B cell (primary cell): ENCODE results near the gene TFAP2A. TPM values are rescaled to one million over a fixed set of nuclear protein-coding genes. Genes with fewer than 3 reads are reported as not detected.

Source experiments
- ATAC-seq: fragments of 200-7000 bp; cut with Tn5 transposase; one replicate; pipeline ENCODE4 v1.10.0; 2021; ENCODE audit warnings: low read depth, mild to moderate bottlenecking, moderate number of reproducible peaks, moderate library complexity
- CTCF ChIA-PET: fragments of 350-600 bp; sonication (Branson Sonifier 250); formaldehyde crosslinking; loops from one replicate; lab custom pipeline; 2021; ENCODE audit warnings: antibody characterized with exemption, inconsistent platforms; lab: Charles Lee
- POLR2A ChIA-PET: fragments of 350-600 bp; sonication (Branson Sonifier 250); formaldehyde crosslinking; loops from one replicate; lab custom pipeline; 2021; ENCODE audit warnings: antibody characterized with exemption; lab: Charles Lee
- DNase-seq: peaks from one replicate; pipeline ENCODE4 v3.0.0; 2013
- H2AFZ ChIP-seq: 2 replicates; pipeline ENCODE4 v1.6.1; 2012; ENCODE audit warnings: mild to moderate bottlenecking, low read depth, low read length; ENCODE audit not compliant: insufficient read depth, poor library complexity, severe bottlenecking
- H3K27ac ChIP-seq, 2 donors: 1 replicate in 1 of 2; 2 replicates in 1 of 2; pipeline ENCODE4 v1.5.1; 2012 to 2013; ENCODE audit warnings: low read length in 2 of 2, mild to moderate bottlenecking in 2 of 2, moderate library complexity in 1 of 2
- H3K27me3 ChIP-seq, 4 experiments: fragments of 200-600 bp in 1 of 4; sonication (generic) in 1 of 4; replicated peaks in 1 of 4; 1 replicate in 2 of 4; 2 replicates in 2 of 4; pipeline versions ENCODE4 v1.6.1 to v1.7.0; 2013 to 2016; ENCODE audit warnings: low read length in 3 of 4, mild to moderate bottlenecking in 2 of 4, mixed read lengths in 1 of 4, moderate library complexity in 1 of 4; ENCODE audit not compliant: insufficient read depth in 4 of 4, control insufficient read depth in 3 of 4; ENCODE audit errors: control extremely low read depth in 1 of 4
- H3K36me3 ChIP-seq, 2 experiments: replicated peaks in 1 of 2; 1 replicate in 1 of 2; 2 replicates in 1 of 2; pipeline versions ENCODE4 v1.6.1 to v1.7.1; 2013; ENCODE audit warnings: low read length in 1 of 2; ENCODE audit not compliant: insufficient read depth in 2 of 2, control insufficient read depth in 1 of 2; ENCODE audit errors: control extremely low read depth in 1 of 2, extremely low read depth in 1 of 2
- H3K4me1 ChIP-seq, 2 donors: fragments of 200-600 bp in 1 of 2; sonication (generic) in 1 of 2; 1 replicate in 1 of 2; 2 replicates in 1 of 2; pipeline versions ENCODE4 v1.5.1 to v1.6.1; 2013 to 2017; ENCODE audit warnings: low read length in 2 of 2; ENCODE audit not compliant: control insufficient read depth in 2 of 2, insufficient read depth in 2 of 2
- H3K4me2 ChIP-seq: replicated peaks from 2 replicates; pipeline ENCODE3; 2012; ENCODE audit warnings: mild to moderate bottlenecking, low read depth, low read length; ENCODE audit not compliant: poor library complexity, severe bottlenecking
- H3K4me3 ChIP-seq, 5 experiments: fragments of 200-600 bp in 1 of 5; sonication (generic) in 1 of 5; 1 replicate in 3 of 5; 2 replicates in 2 of 5; pipeline versions ENCODE4 v1.5.1 to v1.7.0; 2011 to 2016; ENCODE audit warnings: low read length in 4 of 5, mild to moderate bottlenecking in 4 of 5, low read depth in 2 of 5, control low read depth in 1 of 5, moderate library complexity in 1 of 5; ENCODE audit not compliant: insufficient read depth in 1 of 5; ENCODE audit errors: control extremely low read depth in 1 of 5, extremely low read depth in 1 of 5
- H3K79me2 ChIP-seq: fragments of 200-600 bp; sonication (generic); one replicate; pipeline ENCODE4 v1.6.0; 2016; ENCODE audit warnings: low read length; ENCODE audit not compliant: control insufficient read depth, insufficient read depth
- H3K9ac ChIP-seq: fragments of 200-600 bp; sonication (generic); 2 replicates; pipeline ENCODE4 v1.6.1; 2017; ENCODE audit warnings: mild to moderate bottlenecking, low read length, moderate library complexity
- H3K9me3 ChIP-seq, 3 donors: one replicate each; pipeline versions ENCODE4 v1.6.1 to v1.7.1; 2013; ENCODE audit warnings: low read length in 2 of 3; ENCODE audit not compliant: control insufficient read depth in 2 of 3, insufficient read depth in 1 of 3; ENCODE audit errors: control extremely low read depth in 1 of 3
- H4K20me1 ChIP-seq: 2 replicates; pipeline ENCODE4 v1.6.0; 2012; ENCODE audit warnings: mild to moderate bottlenecking, low read length; ENCODE audit not compliant: insufficient read depth, control insufficient read depth, poor library complexity, severe bottlenecking
- H3K27ac Mint-ChIP-seq: one replicate; pipeline ENCODE4 v1.8.0; 2021; ENCODE audit warnings: mixed read lengths
- H3K27me3 Mint-ChIP-seq: one replicate; pipeline ENCODE4 v1.8.0; 2021; ENCODE audit warnings: mixed read lengths
- H3K4me1 Mint-ChIP-seq: one replicate; pipeline ENCODE4 v1.8.0; 2021; ENCODE audit warnings: mixed read lengths
- H3K4me3 Mint-ChIP-seq: one replicate; pipeline ENCODE4 v1.8.0; 2021; ENCODE audit warnings: mixed read lengths
- H3K9me3 Mint-ChIP-seq: one replicate; pipeline ENCODE4 v1.8.0; 2022; ENCODE audit warnings: mixed read lengths; ENCODE audit not compliant: insufficient read depth
- EZH2 ChIP-seq: IDR thresholded peaks from 2 replicates; pipeline ENCODE4 v1.6.1; 2012; ENCODE audit warnings: borderline replicate concordance, low read depth, mild to moderate bottlenecking, moderate library complexity, low read length; ENCODE audit not compliant: insufficient read depth, poor library complexity, severe bottlenecking
- WGBS: methylation state at CpG from one replicate; pipeline ENCODE4 v1.1.5; 2013; ENCODE audit warnings: missing lambda C conversion rate; ENCODE audit not compliant: insufficient coverage; 5-methylcytosine and 5-hydroxymethylcytosine counted together
- intact Hi-C: fragments of 100-400 bp; cut with micrococcal nuclease; formaldehyde crosslinking; loops from one replicate; pipeline ENCODE4 v1.10.0; 2022
- polyA plus RNA-seq: library from polyadenylated mRNA; depleted of rRNA; stranded (reverse); fragments of >200 nt; gene quantifications from 2 replicates; pipeline ENCODE4 v1.2.3, GENCODE V29; 2012
- total RNA-seq, 2 donors: library from RNA; stranded (reverse); fragments of 120-200 nt in 1 of 2; gene quantifications; 1 replicate in 1 of 2; 2 replicates in 1 of 2; pipeline versions ENCODE4 v1.2.3 to v1.2.4, GENCODE V29; 2013 to 2022
- TF ChIP-seq, protein P1 (sequence below): fragments of 200-600 bp; IDR thresholded peaks from one replicate; pipeline ENCODE4 v1.8.0; 2022; ENCODE audit warnings: antibody characterized with exemption, mild to moderate bottlenecking

The TFAP2A gene
- total and polyA plus RNA-seq, 2 donors (not counting 1 experiment from before 2014, with no cell fraction given): not detected

DNA sequence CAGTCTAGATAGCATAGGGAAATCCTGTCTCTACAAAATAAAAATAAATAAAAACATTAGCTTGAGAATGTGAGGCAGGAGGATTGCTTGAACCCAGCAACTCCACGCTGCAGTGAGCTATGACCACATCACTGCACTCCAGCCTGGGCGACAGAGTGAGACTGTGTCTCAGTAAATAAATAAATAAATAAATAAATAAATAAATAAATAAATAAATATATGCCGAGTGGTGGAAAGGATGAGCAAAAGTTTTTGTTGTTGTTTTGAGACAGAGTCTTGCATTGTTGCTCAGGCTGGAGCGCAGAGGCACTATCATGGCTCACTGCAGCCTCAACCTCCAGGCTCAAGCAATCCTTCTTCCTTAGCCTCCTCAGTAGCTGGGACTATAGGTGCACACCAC, 53.4 kb downstream of the TFAP2A start:
- H3K4me1 ChIP-seq: no peaks in the 10 kb centered on the region
- POLR2A ChIA-PET: no interaction called here
- no peak for ATAC-seq
- peaks cover 0 to 11% (median 6%) of the 10 kb centered on the region in 3 donors for H3K9me3 ChIP-seq
- intact Hi-C loops: no loop called here
- no peaks in the 10 kb centered on the region for H4K20me1 ChIP-seq
- no peak overlapping the region for H3K4me3 ChIP-seq
- Mint-ChIP-seq H3K4me1 (no peaks in the 10 kb centered on the region), H3K9me3 (no peaks in the 10 kb centered on the region), H3K4me3 (no peak overlapping the region), H3K27me3 (peaks cover 16% of the 10 kb centered on the region), H3K27ac (no peak overlapping the region)
- no peaks in the 10 kb centered on the region for H3K36me3 ChIP-seq
- WGBS: 83% methylated on average over 1 of the region's 4 CpGs
- no peak overlapping the region for H3K27ac ChIP-seq
- no peak overlapping the region for H3K9ac ChIP-seq
- H3K79me2 ChIP-seq: no peaks in the 10 kb centered on the region
- no peaks in the 10 kb centered on the region for H3K27me3 ChIP-seq
- CTCF ChIA-PET: interaction anchor here (1.4 kb wide), 1 partner anchor 68 kb away, joined by 4 read pairs; no protein-coding TSS in a partner anchor
- TF ChIP-seq, protein P1, sequence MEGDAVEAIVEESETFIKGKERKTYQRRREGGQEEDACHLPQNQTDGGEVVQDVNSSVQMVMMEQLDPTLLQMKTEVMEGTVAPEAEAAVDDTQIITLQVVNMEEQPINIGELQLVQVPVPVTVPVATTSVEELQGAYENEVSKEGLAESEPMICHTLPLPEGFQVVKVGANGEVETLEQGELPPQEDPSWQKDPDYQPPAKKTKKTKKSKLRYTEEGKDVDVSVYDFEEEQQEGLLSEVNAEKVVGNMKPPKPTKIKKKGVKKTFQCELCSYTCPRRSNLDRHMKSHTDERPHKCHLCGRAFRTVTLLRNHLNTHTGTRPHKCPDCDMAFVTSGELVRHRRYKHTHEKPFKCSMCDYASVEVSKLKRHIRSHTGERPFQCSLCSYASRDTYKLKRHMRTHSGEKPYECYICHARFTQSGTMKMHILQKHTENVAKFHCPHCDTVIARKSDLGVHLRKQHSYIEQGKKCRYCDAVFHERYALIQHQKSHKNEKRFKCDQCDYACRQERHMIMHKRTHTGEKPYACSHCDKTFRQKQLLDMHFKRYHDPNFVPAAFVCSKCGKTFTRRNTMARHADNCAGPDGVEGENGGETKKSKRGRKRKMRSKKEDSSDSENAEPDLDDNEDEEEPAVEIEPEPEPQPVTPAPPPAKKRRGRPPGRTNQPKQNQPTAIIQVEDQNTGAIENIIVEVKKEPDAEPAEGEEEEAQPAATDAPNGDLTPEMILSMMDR: no peak
- no peak for DNase-seq
- H2AFZ ChIP-seq: no peak overlapping the region
- H3K4me2 ChIP-seq: no peak overlapping the region

DNA sequence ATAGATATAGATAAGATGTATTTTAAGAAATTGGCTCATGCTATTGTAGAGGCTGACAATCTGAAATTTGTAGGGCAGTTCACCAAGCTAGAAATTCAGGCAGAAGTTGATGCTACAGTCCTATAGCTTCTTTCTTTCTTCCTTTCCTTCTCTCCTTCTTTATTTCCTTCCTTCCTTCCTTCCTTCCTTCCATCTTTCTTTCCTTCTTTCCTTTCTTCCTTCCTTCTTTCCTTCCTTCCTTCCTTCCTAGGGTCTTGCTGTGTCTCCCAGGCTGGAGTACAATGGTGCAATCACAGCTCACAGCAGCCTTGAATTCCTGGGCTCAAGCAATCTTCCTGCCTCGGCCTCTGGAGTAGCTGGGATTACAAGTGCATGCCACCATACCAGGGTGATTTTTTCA, 55.3 kb downstream of the TFAP2A start:
- H3K79me2 ChIP-seq: no peaks in the 10 kb centered on the region
- WGBS: 80% methylated on average over 1 of the region's 1 CpG
- intact Hi-C loops: no loop called here
- ATAC-seq (no peak), DNase-seq (no peak)
- ChIA-PET POLR2A (no interaction called here), CTCF (no interaction called here)
- H3K27me3 Mint-ChIP-seq: peaks cover 19% of the 10 kb centered on the region
- TF ChIP-seq, protein P1: no peak
- no peak for TF ChIP-seq EZH2
- no peak overlapping the region for H3K27ac ChIP-seq
- no peaks in the 10 kb centered on the region for H3K36me3 ChIP-seq
- no peak overlapping the region for H3K4me3 Mint-ChIP-seq
- no peaks in the 10 kb centered on the region for H3K4me1 ChIP-seq
- H2AFZ ChIP-seq: no peak overlapping the region
- H4K20me1 ChIP-seq: no peaks in the 10 kb centered on the region
- peaks cover 0 to 6% (median 4%) of the 10 kb centered on the region in 3 donors for H3K9me3 ChIP-seq
- H3K4me1 Mint-ChIP-seq: peaks cover 3% of the 10 kb centered on the region
- no peak overlapping the region for H3K27ac Mint-ChIP-seq
- H3K9me3 Mint-ChIP-seq: no peaks in the 10 kb centered on the region
- H3K4me3 ChIP-seq: no peak overlapping the region
- H3K4me2 ChIP-seq: no peak overlapping the region
- peaks cover 0 to 3% (median 0%) of the 10 kb centered on the region in 4 experiments for H3K27me3 ChIP-seq
- no peak overlapping the region for H3K9ac ChIP-seq
